GM18505 (cell line): ENCODE measurements around the gene MEST.
"Not testable (repeated sequence)": the region's sequence is repeated elsewhere in the genome, so short reads cannot be mapped to it uniquely, and the experiment has no call there.

ENCODE experiments used
- ATAC-seq: cut with Tn5 transposase; IDR thresholded peaks from one replicate; pipeline ENCODE4 v1.9.1; 2021; ENCODE audit not compliant: unreplicated experiment
- POLR2A ChIP-seq: IDR thresholded peaks from 4 replicates; pipeline ENCODE4 v1.6.1; 2011; ENCODE audit warnings: borderline replicate concordance; ENCODE audit not compliant: insufficient read depth, insufficient read length; ENCODE audit errors: extremely low read depth

MEST gene

DNA sequence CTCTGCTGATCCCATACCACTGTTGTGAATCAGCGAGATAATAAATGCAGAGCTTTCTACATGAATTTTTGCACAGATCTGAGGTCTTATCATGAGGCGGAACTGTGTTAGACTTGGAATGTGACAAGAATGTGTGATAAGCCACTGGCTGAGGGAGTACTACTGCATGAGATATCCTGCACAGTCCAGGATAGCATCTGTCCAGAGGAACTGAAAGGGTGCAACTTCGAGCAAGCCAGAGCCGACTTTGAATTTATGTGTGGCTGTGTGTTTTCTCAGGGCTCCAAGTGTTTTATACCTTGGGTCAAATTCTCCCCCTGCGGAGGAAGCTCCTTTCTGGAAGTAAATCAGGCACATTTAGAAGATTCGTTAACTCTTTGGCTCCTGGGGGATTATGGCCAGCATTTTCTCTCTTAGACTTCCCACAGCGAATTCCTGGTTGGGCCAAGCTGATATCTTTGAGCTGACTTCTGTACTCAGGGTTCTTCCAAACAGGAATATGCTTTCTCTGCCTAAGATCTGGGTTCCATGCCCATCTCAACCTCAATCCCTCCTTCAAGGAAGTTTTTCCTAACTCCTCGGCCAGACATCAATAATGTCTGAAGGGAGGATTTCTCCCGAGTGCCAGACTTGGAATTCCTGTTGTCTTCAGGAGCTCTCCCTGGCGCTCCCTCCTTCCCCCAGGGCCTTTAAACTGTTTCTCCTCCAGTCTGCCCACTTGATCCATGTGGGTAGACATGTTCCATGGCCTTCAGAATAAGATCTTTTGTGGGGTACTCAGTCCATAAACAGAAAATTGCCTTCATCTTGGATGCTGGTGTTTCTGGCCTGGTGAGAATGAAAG lies 2.5 kb upstream of the MEST start:
- TF ChIP-seq POLR2A, result no peak

DNA sequence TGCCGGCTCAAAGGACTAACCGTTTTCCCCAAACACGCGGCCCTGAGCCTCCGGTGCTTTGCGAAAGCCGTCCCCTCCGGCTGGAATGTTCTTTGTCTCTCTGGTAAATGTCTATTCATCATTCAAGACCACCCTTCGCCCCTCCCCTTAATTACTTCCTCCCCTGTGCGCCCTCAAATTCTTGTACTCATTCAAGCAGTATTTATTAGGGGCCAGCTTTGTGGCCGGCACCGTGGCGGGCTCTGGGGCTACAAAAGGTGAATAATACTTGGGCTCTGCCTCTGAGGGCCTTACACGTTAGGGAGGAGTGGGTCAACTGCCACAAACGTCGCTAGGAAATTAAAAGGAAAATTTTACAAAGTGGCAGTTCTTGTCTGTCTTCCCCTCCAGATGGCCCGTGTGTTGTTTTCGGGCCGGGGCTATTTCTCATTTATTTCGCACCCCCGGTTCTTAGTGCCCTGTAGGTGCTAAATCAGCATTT lies 1.5 kb upstream of the MEST start:
- TF ChIP-seq POLR2A, result no peak
- no peak for ATAC-seq

More for the DNA sequence above, 2.5 kb upstream of the MEST start:
- no peak for ATAC-seq

- no peak for ATAC-seq
- no peak for TF ChIP-seq POLR2A
Measured at GRCh38 chr7:130490888-130491804, 739 bp upstream of the MEST start.

- ATAC-seq, result no peak
- TF ChIP-seq POLR2A, result no peak
Measured at GRCh38 chr7:130492523-130493274, 814 bp downstream of the MEST start.

GRCh38 chr7:130493275-130493873 lies 1.5 kb downstream of the MEST start:
- no peak for TF ChIP-seq POLR2A
- ATAC-seq, result no peak

- TF ChIP-seq POLR2A, result no peak
- no peak for ATAC-seq
Measured at GRCh38 chr7:130494431-130494858, 2.6 kb downstream of the MEST start.

- ATAC-seq, result no peak
- no peak for TF ChIP-seq POLR2A
Measured at GRCh38 chr7:130500463-130500862, 8.6 kb downstream of the MEST start.

DNA sequence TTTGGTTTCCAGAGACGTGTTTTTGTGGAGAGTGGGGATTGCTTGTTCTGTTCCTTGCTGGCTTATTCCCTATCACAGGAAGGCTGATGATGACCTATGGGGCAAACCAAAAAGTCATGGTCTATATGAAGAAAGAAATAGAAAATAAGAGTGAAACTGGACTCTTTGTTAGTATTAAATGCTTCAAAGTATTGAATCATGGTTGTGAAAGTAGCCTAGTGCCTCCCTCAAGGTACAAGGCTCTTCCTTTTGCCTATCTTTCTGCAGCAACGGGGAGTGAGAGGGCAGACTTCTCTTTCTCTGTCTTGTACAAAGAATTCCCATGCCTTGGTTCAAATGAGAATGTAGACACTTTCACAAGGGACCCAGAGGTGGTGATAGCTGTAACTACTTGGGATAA lies 9.0 kb downstream of the MEST start:
- ATAC-seq, result no peak
- no peak for TF ChIP-seq POLR2A

GRCh38 chr7:130505753-130506152 lies 13.9 kb downstream of the MEST start:
- no peak for TF ChIP-seq POLR2A

GRCh38 chr7:130506358-130506757 lies 14.5 kb downstream of the MEST start:
- ATAC-seq, result no peak
- TF ChIP-seq POLR2A, result no peak

More at GRCh38 chr7:130505753-130506152, 13.9 kb downstream of the MEST start:
- ATAC-seq, result no peak

- ATAC-seq, result not testable (repeated sequence)
Measured at GRCh38 chr7:130512038-130512437, 20.2 kb downstream of the MEST start.

DNA sequence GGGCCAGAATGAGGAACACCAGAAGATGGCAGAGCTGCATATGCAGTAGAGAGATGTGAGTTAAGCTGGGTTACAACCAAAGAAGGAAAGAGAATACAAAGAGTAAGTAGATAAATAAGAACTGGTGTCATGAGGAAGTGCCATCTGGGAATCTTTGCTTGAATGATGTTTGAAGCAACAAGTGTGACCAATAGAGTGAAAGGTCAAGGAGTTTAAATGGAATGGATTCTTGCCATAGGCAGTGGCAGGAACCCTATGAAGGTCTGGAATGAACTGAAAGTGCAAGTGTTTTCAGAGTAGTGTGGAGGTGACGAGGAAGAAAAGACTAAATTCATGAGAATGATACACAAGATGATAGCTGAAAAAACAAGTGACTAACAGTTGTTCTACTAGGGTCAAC lies 21.6 kb downstream of the MEST start:
- no peak for ATAC-seq
- no peak for TF ChIP-seq POLR2A

DNA sequence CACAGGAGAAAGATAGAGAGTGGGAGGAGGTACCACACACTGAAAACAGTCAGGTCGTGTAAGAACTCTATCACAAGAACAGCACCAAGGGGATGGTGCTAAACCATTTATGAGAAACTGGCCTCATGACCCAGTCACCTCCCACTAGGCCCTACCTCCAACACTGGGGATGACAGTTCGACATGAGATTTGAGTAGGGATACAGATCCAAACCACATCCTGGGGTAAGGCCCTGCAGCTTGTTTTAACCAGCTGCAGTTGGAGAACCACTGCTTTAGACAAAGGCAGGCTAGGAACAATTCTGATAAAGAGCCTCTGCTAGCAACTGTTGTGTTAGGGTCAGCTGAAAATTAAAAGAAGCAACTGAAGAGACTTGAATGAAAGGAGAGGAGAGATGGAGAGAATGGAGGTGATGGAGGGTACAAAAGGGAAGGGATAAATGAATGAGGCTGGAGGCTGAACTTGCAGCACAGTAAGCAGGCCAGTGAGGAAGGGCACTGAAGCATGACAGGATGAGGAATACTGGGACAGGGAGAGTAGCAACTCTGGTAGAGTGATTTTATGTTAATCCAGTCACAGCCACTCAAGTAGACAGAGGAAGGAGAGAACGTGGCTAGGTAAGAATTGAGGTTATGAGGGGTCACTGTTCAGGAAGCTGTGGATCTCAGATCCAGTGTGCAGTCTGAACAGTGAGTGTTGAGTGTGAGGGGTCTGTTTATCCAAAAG lies 23.6 kb downstream of the MEST start:
- no peak for TF ChIP-seq POLR2A
- no peak for ATAC-seq
